K562 (cell line): ENCODE measurements around the gene ANKRD1. TPM values are rescaled to one million over a fixed set of nuclear protein-coding genes. Genes with fewer than 3 reads are reported as not detected.

ENCODE experiments used
- ATAC-seq: fragments of 200-7000 bp; cut with Tn5 transposase; 3 replicates; pipeline ENCODE4 v1.9.1; 2020; ENCODE audit warnings: moderate library complexity
- BruUV-seq: library from RNA; stranded (reverse); fragments of 400-500 nt; replicated peaks from 2 replicates; lab custom pipeline; 2021; lab: Mats Ljungman, UMichigan
- CTCF ChIA-PET: fragments of 300-600 bp; formaldehyde crosslinking; extraction: SDS; loops from one replicate; lab custom pipeline; 2021; ENCODE audit warnings: low intra/inter-chr PET ratio; lab: Yijun Ruan, JAX
- POLR2A ChIA-PET: fragments of 300-600, 350-650 bp; sonication (Branson Sonifier 250); formaldehyde crosslinking; extraction: SDS; loops from one replicate; lab custom pipeline; 2021; ENCODE audit warnings: antibody characterized with exemption, inconsistent platforms; lab: Yijun Ruan, JAX
- DNase-seq, 4 experiments: peaks; one replicate each; pipeline versions ENCODE4 v3.0.0 to v3.0.0-alpha.2; 2011 to 2018; ENCODE audit warnings: low spot score in 3 of 4, mixed read lengths in 3 of 4; ENCODE audit errors: extremely low read depth in 1 of 4
- FAIRE-seq: peaks from 2 replicates; lab custom pipeline; 2011; peaks lifted over from hg19 to GRCh38; lab: Jason Lieb, UNC
- H2AFZ ChIP-seq: 2 replicates; pipeline ENCODE4 v1.6.0; 2011; ENCODE audit warnings: low read depth, low read length, control low read depth, inconsistent platforms
- H3K27ac ChIP-seq: fragments of 200-600 bp; 3 replicates; pipeline ENCODE4 v1.8.0; 2011; ENCODE audit warnings: low read depth, mild to moderate bottlenecking, control low read depth, inconsistent platforms, low read length, moderate library complexity, mixed read lengths; ENCODE audit errors: extremely low read depth
- H3K27me3 ChIP-seq, 2 experiments: fragments of 300-600 bp in 1 of 2; 2 replicates in 1 of 2; 3 replicates in 1 of 2; pipeline versions ENCODE4 v1.6.0 to v1.8.0; 2011; ENCODE audit warnings: inconsistent platforms in 2 of 2, low read length in 2 of 2, mild to moderate bottlenecking in 1 of 2, mixed read lengths in 1 of 2, moderate library complexity in 1 of 2; ENCODE audit not compliant: control insufficient read depth in 2 of 2, insufficient read depth in 2 of 2
- H3K36me3 ChIP-seq: fragments of 300-600 bp; 3 replicates; pipeline ENCODE4 v1.8.0; 2011; ENCODE audit warnings: mild to moderate bottlenecking, low read length, inconsistent platforms; ENCODE audit not compliant: control insufficient read depth, insufficient read depth
- H3K4me1 ChIP-seq, 2 experiments: fragments of 200-600 bp in 1 of 2; replicated peaks in 1 of 2; 2 replicates in 1 of 2; 3 replicates in 1 of 2; pipeline versions ENCODE4 v1.5.1 to v1.8.0; 2011; ENCODE audit warnings: inconsistent platforms in 2 of 2, low read length in 2 of 2, mild to moderate bottlenecking in 1 of 2, mixed read lengths in 1 of 2, moderate library complexity in 1 of 2; ENCODE audit not compliant: control insufficient read depth in 2 of 2, insufficient read depth in 2 of 2
- H3K4me2 ChIP-seq: 2 replicates; pipeline ENCODE4 v1.6.1; 2011; ENCODE audit warnings: low read length, control low read depth, inconsistent platforms, mixed read lengths; ENCODE audit not compliant: insufficient read depth
- H3K4me3 ChIP-seq: fragments of 200-600 bp; sonication (generic), shearing (Covaris generic); 2 replicates; pipeline ENCODE4 v1.5.1; 2016; ENCODE audit warnings: control low read depth, inconsistent platforms
- H3K79me2 ChIP-seq: fragments of 200-600 bp; 3 replicates; pipeline ENCODE4 v1.8.0; 2011; ENCODE audit warnings: low read length, inconsistent platforms; ENCODE audit not compliant: control insufficient read depth, insufficient read depth
- H3K9ac ChIP-seq, 2 experiments: 2 replicates each; pipeline versions ENCODE4 v1.6.0 to v1.6.1; 2011; ENCODE audit warnings: low read depth in 2 of 2, low read length in 2 of 2, control low read depth in 1 of 2, inconsistent platforms in 1 of 2, mild to moderate bottlenecking in 1 of 2, mixed read lengths in 1 of 2; ENCODE audit not compliant: insufficient read depth in 1 of 2
- H3K9me1 ChIP-seq: one replicate; pipeline ENCODE4 v1.6.0; 2011; ENCODE audit warnings: inconsistent platforms, mild to moderate bottlenecking, low read length, moderate library complexity; ENCODE audit not compliant: control insufficient read depth, insufficient read depth
- H3K9me3 ChIP-seq: replicated peaks from 2 replicates; pipeline ENCODE4 v1.5.1; 2011; ENCODE audit warnings: low read depth, low read length, inconsistent platforms; ENCODE audit not compliant: control insufficient read depth, insufficient read depth
- H4K20me1 ChIP-seq: replicated peaks from 2 replicates; pipeline ENCODE4 v1.6.1; 2011; ENCODE audit warnings: low read length, inconsistent platforms, mixed read lengths; ENCODE audit not compliant: control insufficient read depth, insufficient read depth
- BRD9 ChIP-seq: fragments of 450-650 bp; IDR thresholded peaks from 2 replicates; pipeline ENCODE4 v1.6.1; 2018; ENCODE audit warnings: low read depth; ENCODE audit not compliant: partially characterized antibody
- HDAC6 ChIP-seq: IDR thresholded peaks from 2 replicates; pipeline ENCODE4 v1.6.1; 2012; ENCODE audit warnings: low read depth, mild to moderate bottlenecking, control low read depth, inconsistent platforms, low read length, moderate library complexity
- HNRNPK ChIP-seq: fragments of 200-400 bp; formaldehyde crosslinking; IDR thresholded peaks from one replicate; pipeline ENCODE4 v1.6.1; 2018; ENCODE audit warnings: mild to moderate bottlenecking, low read depth, low read length; ENCODE audit not compliant: poor library complexity, severe bottlenecking
- NFYB ChIP-seq: IDR thresholded peaks from 2 replicates; pipeline ENCODE4 v1.6.1; 2011; ENCODE audit warnings: mild to moderate bottlenecking, moderate library complexity; ENCODE audit not compliant: insufficient read length; ENCODE audit errors: extremely low read depth
- PHTF2 ChIP-seq: fragments of 250-450 bp; sonication (Bioruptor Pico); IDR thresholded peaks from 2 replicates; pipeline ENCODE4 v1.5.0; 2021; ENCODE audit warnings: mild to moderate bottlenecking
- ZNF140 ChIP-seq: fragments of 250-450 bp; sonication (Bioruptor Pico); IDR thresholded peaks from 2 replicates; pipeline ENCODE4 v1.8.0; 2021; ENCODE audit warnings: moderate library complexity, mild to moderate bottlenecking, inconsistent platforms
- ZNF584 ChIP-seq: fragments of 200-800 bp; sonication (Bioruptor generic); IDR thresholded peaks from 2 replicates; pipeline ENCODE4 v1.6.1; 2016; ENCODE audit warnings: low read depth, mild to moderate bottlenecking, missing genetic modification characterization, missing compliant biosample characterization
- WGBS: fragments of 100-300 bp; shearing (Covaris generic); methylation state at CpG from one replicate; pipeline ENCODE4 v1.1.6; 2016; ENCODE audit warnings: low coverage, mixed read lengths; ENCODE audit not compliant: insufficient coverage; ENCODE audit errors: missing lambda C conversion rate; 5-methylcytosine and 5-hydroxymethylcytosine counted together
- in situ Hi-C: fragments of 300-500 bp; cut with MboI; formaldehyde crosslinking; loops from 4 replicates; pipeline ENCODE4 v1.15.0; 2018; ENCODE audit warnings: inconsistent platforms, mixed read lengths
- intact Hi-C: fragments of 100-400 bp; cut with micrococcal nuclease; formaldehyde crosslinking; loops from 2 replicates; pipeline ENCODE4 v1.14.2; 2022
- polyA plus RNA-seq, 8 experiments: library from polyadenylated mRNA; depleted of rRNA in 4 of 8; stranded (reverse) in 5 of 8; unstranded in 3 of 8; fragments of >200 nt; fragmentation: Nextera tagmentation in 2 of 8; fragmentation: Illumina TruSeq in 1 of 8; extraction: Ambion mirVana in 2 of 8; extraction: Trizol in 1 of 8; gene quantifications; 2 replicates each; pipeline versions ENCODE4 v1.2.1 to v1.2.3, GENCODE V29; 2011 to 2014; ENCODE audit warnings: inconsistent platforms in 1 of 8, missing spikeins in 1 of 8
- total RNA-seq, 7 experiments: library from RNA; depleted of rRNA in 6 of 7; stranded (reverse); fragments of >200 nt in 6 of 7; fragmentation: Illumina TruSeq in 2 of 7; extraction: Trizol in 2 of 7; gene quantifications; 2 replicates each; pipeline versions ENCODE4 v1.2.1 to v1.2.3, GENCODE V29; 2011 to 2021; ENCODE audit warnings: low replicate concordance in 1 of 7
- TF ChIP-seq, protein P1 (sequence below): fragments of 450-650 bp; IDR thresholded peaks from 2 replicates; pipeline ENCODE4 v1.6.1; 2016
- TF ChIP-seq, protein P2 (sequence below): fragments of 450-650 bp; IDR thresholded peaks from 2 replicates; pipeline ENCODE4 v1.6.1; 2016; ENCODE audit warnings: antibody characterized with exemption
- TF ChIP-seq, protein P3 (sequence below), 2 experiments: fragments of 450-650 bp; IDR thresholded peaks; 2 replicates each; pipeline ENCODE4 v1.6.1; 2018; ENCODE audit warnings: mild to moderate bottlenecking in 2 of 2, low read depth in 1 of 2; ENCODE audit not compliant: partially characterized antibody in 2 of 2

The ANKRD1 gene
- total and polyA plus RNA-seq, 9 of the 15 experiments (the other 6 are each of a cell fraction or from before 2014, with no cell fraction given), result not detected

DNA sequence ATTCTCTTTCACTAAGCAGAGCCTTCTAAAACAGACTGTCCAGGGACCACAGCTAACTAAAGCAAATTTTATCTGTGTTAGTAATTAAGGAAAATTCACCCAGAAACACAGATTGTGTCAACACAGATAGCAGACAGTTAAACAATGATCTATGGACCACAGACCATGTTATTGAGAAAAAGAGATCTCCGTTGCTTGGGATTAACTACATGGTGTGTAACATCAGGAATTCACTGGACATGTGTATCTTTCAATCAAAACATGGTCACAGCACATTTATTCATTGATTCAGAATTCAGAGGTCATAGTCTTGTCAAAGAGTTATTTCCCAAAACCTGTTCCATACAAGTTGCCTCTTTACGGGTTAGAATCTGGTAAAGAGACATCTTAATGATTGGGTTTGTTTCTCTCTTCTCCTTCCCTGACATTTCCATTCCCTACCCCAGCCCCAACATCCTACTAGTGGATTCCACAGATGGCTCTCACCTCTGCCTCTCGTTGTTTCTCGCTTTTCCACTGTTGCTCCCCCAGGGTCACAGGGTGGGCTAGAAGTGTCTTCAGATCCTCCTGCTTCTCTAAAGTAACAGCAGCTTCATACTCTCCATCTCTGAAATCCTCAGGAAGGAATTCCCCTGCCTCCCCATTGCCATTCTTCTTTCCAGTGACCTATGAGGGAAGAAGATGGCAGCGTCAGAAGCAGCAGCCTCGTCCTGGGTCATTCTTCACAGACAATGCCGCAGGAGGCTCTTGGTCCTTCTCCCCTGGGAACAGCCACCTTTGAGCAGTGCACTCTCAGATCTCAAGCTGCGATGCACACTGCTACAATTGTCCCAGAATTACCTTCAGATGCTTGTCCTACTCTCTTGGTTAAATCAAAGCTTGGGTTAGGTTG lies 958 bp downstream of the ANKRD1 start:
- 0% methylated on average over 8 of the region's 8 CpGs for WGBS
- Histone ChIP-seq H3K27me3 (peaks cover 4 to 5% of the 10 kb centered on the region in 2 experiments; a peak in 2 of 5 replicates), H3K9ac (no peak overlapping the region), H3K79me2 (no peaks in the 10 kb centered on the region), H3K9me1 (no peaks in the 10 kb centered on the region), H2AFZ (no peak overlapping the region), H3K27ac (no peak overlapping the region), H3K4me1 (no peaks in the 10 kb centered on the region; a peak in 1 of 5 replicates), H3K9me3 (no peaks in the 10 kb centered on the region), H3K36me3 (no peaks in the 10 kb centered on the region), H4K20me1 (no peaks in the 10 kb centered on the region), H3K4me3 (no peak overlapping the region), H3K4me2 (no peak overlapping the region)
- in situ Hi-C loops, result loop anchor here (25.0 kb wide), 1 partner anchor 992 kb away; the partner anchor contains the start of genes BTAF1 and FGFBP3
- TF ChIP-seq HNRNPK (no peak), ZNF584 (CRISPR knock-in tag) (no peak), BRD9 (no peak), NFYB (no peak), ZNF140 (CRISPR knock-in tag) (no peak), PHTF2 (no peak), HDAC6 (no peak)
- TF ChIP-seq, protein P1, sequence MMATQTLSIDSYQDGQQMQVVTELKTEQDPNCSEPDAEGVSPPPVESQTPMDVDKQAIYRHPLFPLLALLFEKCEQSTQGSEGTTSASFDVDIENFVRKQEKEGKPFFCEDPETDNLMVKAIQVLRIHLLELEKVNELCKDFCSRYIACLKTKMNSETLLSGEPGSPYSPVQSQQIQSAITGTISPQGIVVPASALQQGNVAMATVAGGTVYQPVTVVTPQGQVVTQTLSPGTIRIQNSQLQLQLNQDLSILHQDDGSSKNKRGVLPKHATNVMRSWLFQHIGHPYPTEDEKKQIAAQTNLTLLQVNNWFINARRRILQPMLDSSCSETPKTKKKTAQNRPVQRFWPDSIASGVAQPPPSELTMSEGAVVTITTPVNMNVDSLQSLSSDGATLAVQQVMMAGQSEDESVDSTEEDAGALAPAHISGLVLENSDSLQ, result no peak
- TF ChIP-seq, protein P2, sequence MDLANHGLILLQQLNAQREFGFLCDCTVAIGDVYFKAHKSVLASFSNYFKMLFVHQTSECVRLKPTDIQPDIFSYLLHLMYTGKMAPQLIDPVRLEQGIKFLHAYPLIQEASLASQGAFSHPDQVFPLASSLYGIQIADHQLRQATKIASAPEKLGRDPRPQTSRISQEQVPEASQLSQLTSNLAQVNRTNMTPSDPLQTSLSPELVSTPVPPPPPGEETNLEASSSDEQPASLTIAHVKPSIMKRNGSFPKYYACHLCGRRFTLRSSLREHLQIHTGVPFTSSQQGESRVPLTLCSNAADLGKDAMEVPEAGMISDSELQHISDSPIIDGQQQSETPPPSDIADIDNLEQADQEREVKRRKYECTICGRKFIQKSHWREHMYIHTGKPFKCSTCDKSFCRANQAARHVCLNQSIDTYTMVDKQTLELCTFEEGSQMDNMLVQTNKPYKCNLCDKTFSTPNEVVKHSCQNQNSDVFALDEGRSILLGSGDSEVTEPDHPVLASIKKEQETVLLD, result no peak
- TF ChIP-seq, protein P3, sequence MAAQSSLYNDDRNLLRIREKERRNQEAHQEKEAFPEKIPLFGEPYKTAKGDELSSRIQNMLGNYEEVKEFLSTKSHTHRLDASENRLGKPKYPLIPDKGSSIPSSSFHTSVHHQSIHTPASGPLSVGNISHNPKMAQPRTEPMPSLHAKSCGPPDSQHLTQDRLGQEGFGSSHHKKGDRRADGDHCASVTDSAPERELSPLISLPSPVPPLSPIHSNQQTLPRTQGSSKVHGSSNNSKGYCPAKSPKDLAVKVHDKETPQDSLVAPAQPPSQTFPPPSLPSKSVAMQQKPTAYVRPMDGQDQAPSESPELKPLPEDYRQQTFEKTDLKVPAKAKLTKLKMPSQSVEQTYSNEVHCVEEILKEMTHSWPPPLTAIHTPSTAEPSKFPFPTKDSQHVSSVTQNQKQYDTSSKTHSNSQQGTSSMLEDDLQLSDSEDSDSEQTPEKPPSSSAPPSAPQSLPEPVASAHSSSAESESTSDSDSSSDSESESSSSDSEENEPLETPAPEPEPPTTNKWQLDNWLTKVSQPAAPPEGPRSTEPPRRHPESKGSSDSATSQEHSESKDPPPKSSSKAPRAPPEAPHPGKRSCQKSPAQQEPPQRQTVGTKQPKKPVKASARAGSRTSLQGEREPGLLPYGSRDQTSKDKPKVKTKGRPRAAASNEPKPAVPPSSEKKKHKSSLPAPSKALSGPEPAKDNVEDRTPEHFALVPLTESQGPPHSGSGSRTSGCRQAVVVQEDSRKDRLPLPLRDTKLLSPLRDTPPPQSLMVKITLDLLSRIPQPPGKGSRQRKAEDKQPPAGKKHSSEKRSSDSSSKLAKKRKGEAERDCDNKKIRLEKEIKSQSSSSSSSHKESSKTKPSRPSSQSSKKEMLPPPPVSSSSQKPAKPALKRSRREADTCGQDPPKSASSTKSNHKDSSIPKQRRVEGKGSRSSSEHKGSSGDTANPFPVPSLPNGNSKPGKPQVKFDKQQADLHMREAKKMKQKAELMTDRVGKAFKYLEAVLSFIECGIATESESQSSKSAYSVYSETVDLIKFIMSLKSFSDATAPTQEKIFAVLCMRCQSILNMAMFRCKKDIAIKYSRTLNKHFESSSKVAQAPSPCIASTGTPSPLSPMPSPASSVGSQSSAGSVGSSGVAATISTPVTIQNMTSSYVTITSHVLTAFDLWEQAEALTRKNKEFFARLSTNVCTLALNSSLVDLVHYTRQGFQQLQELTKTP (IDR thresholded peaks at IDR 0.05; ENCODE audit: low read depth in 1 of 2, partially characterized antibody in 2 of 2), result no peak
- no TSS peak for BruUV-seq
- POLR2A ChIA-PET, result no interaction called here
- CTCF ChIA-PET, result no interaction called here
- no peak for ATAC-seq
- no peak for DNase-seq
- FAIRE-seq, result no peak
- intact Hi-C loops, result no loop called here
